CD4-positive, alpha-beta T cell treated with Interleukin-10 for 1 hour (primary cell): ENCODE results near the gene MLEC.
"Not testable (repeated sequence)": the region's sequence is repeated elsewhere in the genome, so short reads cannot be mapped to it uniquely, and the experiment has no call there.

Experiments used
- DNase-seq: peaks from one replicate; pipeline ENCODE4 v3.0.0-alpha.2; 2020

Gene MLEC

GRCh38 chr12:120663741-120664140 is 23.2 kb upstream of the MLEC start:
- no peak for DNase-seq

- no peak for DNase-seq
These were observed 20.2 kb upstream of the MLEC start for GRCh38 chr12:120666571-120667390.

- no peak for DNase-seq
These were observed 18.7 kb upstream of the MLEC start for GRCh38 chr12:120668091-120668867.

GRCh38 chr12:120668868-120669840 is 17.8 kb upstream of the MLEC start:
- DNase-seq: no peak

- not testable (repeated sequence) for DNase-seq
These were observed 16.7 kb upstream of the MLEC start for GRCh38 chr12:120670237-120670636.

- no peak for DNase-seq
These were observed 16.3 kb upstream of the MLEC start for GRCh38 chr12:120670667-120671066.

GRCh38 chr12:120674097-120674636 is 12.8 kb upstream of the MLEC start:
- DNase-seq: no peak

GRCh38 chr12:120677765-120678473 is 9.0 kb upstream of the MLEC start:
- no peak for DNase-seq

- no peak for DNase-seq
These were observed 8.4 kb upstream of the MLEC start for GRCh38 chr12:120678572-120678971.

GRCh38 chr12:120680165-120680738 is 6.7 kb upstream of the MLEC start:
- DNase-seq: no peak

- no peak for DNase-seq
These were observed 2.4 kb upstream of the MLEC start for GRCh38 chr12:120684523-120684932.

GRCh38 chr12:120685522-120685921 is 1.4 kb upstream of the MLEC start:
- no peak for DNase-seq

- DNase-seq: peak; percentile 97
These were observed 729 bp upstream of the MLEC start for GRCh38 chr12:120686151-120686689.

- peak; percentile 34 for DNase-seq
These were observed 785 bp downstream of the MLEC start for GRCh38 chr12:120687578-120688289.

- no peak for DNase-seq
These were observed 1.6 kb downstream of the MLEC start for GRCh38 chr12:120688527-120689071.

- no peak for DNase-seq
These were observed 2.6 kb downstream of the MLEC start for GRCh38 chr12:120689397-120690082.

GRCh38 chr12:120690083-120690450 is 3.1 kb downstream of the MLEC start:
- DNase-seq: no peak

- DNase-seq: no peak
These were observed 4.0 kb downstream of the MLEC start for GRCh38 chr12:120690978-120691377.

GRCh38 chr12:120692524-120693033 is 5.6 kb downstream of the MLEC start:
- no peak for DNase-seq
